ENCODE measurements around the gene PPP1CA. TPM values are rescaled to one million over a fixed set of nuclear protein-coding genes. Genes with fewer than 3 reads are reported as not detected.
"Not testable (repeated sequence)": the region's sequence is repeated elsewhere in the genome, so short reads cannot be mapped to it uniquely, and the experiment has no call there.

Gene PPP1CA
- total and polyA plus RNA-seq, 8 donors: 108 to 173 (median 140) TPM

DNA sequence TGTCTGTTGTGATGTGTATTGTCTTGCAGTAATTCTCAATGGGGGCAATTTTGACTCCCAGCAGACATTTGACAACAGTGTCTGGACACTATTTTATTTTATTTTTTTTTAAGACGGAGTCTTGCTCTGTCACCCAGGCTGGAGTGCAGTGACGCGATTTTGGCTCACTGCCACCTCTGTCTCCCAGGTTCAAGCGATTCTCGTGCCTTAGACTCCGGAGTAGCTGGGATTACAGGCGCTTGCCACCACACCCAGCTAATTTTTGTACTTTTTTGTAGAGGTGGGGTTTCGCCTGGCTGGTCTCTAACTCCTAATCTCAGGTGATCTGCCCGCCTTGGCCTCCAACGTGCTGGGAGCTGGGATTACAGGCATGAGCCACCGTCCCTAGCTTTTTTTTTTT, 28.1 kb upstream of the PPP1CA start:
- H3K4me1 ChIP-seq: peaks cover 12 to 21% of the 10 kb centered on the region in 2 donors
- H3K27me3 ChIP-seq: no peaks in the 10 kb centered on the region
- intact Hi-C loops (cut with DNase I): no loop called here
- DNase-seq (no peak), ATAC-seq (no peak)
- no peak for TF ChIP-seq CTCF (IDR thresholded peaks at IDR 0.05)
- H3K9me3 ChIP-seq: no peaks in the 10 kb centered on the region
- H3K36me3 ChIP-seq: peaks cover 0 to 53% of the 10 kb centered on the region in 2 donors
- H3K4me3 ChIP-seq: peak overlapping the region in 1 of 2 donors; percentile 71
- H3K27ac ChIP-seq: no peak overlapping the region

GRCh38 chr11:67429038-67429668, 27.5 kb upstream of the PPP1CA start:
- Histone ChIP-seq H3K9me3 (no peaks in the 10 kb centered on the region), H3K36me3 (peaks cover 0 to 48% of the 10 kb centered on the region in 2 donors), H3K27me3 (no peaks in the 10 kb centered on the region), H3K27ac (peak overlapping the region in 1 of 2 donors; percentile 80), H3K4me3 (peak overlapping the region; percentile 71 to 90), H3K4me1 (peaks cover 12 to 19% of the 10 kb centered on the region in 2 donors)
- no peak for ATAC-seq
- intact Hi-C loops (cut with DNase I): no loop called here
- TF ChIP-seq CTCF (IDR thresholded peaks at IDR 0.05): no peak
- DNase-seq: no peak

DNA sequence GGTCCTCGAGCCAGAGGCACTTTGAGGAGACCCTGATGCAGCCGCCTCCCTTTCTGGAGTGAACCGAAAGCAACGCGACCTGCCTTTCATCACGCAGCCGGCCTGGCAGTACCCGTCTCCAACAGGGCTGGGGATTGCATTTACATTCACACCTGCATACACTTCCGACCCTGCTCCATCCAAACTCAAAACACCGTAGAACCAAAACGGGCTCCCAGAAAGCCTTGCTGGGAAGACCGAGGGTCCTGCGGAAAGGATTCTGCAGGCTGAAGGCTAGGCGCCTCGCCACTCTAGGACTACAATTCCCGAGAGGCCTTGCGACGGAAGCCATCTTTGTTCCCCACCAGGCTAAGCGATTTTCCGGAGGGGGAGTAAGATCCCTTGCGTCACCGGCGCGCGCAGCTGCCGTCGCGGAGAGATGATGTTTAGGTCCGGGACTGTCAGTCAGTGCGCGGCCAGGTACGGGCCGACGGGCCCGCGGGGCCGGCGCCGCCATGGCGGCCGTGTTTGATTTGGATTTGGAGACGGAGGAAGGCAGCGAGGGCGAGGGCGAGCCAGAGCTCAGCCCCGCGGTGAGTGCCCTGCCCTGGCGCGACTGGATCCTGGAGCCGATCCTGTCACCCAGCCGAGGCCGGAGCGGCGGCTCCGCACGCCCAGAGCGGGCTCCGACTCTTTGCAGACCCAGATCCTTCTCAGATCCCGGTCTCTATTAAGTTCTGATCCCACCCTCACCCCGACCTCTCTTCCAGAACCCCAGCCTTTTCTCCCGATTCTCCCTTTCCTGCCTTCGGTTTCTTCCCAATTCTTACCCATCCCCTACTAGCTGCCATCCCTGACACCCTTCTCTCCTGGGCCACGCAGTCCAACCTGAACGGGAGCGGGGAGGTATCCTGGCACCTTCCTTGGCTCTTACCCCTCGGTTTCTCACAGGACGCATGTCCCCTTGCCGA, 26.7 kb upstream of the PPP1CA start, which contains the start of gene RPS6KB2:
Gene RPS6KB2, plus strand, starts transcription at position 443 of the 950 bp plus-strand sequence. Its CDS starts 52 bp downstream, at position 495.
- ATAC-seq (peak; percentile 96), DNase-seq (peak; percentile 98 to 99 (median 98))
- intact Hi-C loops (cut with DNase I): no loop called here
- H3K4me1 ChIP-seq: peaks cover 12 to 19% of the 10 kb centered on the region in 2 donors
- H3K4me3 ChIP-seq: peak within 1 kb of the TSS; percentile 71 to 90
- H3K36me3 ChIP-seq: peaks cover 0 to 39% of the 10 kb centered on the region in 2 donors
- TF ChIP-seq CTCF (IDR thresholded peaks at IDR 0.05): no peak
- peak within 1 kb of the TSS; percentile 80 to 82 for H3K27ac ChIP-seq
- no peaks in the 10 kb centered on the region for H3K9me3 ChIP-seq
- H3K27me3 ChIP-seq: no peaks in the 10 kb centered on the region

GRCh38 chr11:67427364-67427859, 25.8 kb upstream of the PPP1CA start:
- peak overlapping the region; percentile 71 to 90 for H3K4me3 ChIP-seq
- ATAC-seq: peak; percentile 3
- DNase-seq; intact Hi-C loops (cut with DNase I); H3K27me3 ChIP-seq; H3K9me3 ChIP-seq: not testable (repeated sequence)
- H3K27ac ChIP-seq: peak overlapping the region; percentile 80 to 82
- H3K36me3 ChIP-seq: peaks cover 0 to 30% of the 10 kb centered on the region in 2 donors
- peaks cover 12 to 19% of the 10 kb centered on the region in 2 donors for H3K4me1 ChIP-seq

DNA sequence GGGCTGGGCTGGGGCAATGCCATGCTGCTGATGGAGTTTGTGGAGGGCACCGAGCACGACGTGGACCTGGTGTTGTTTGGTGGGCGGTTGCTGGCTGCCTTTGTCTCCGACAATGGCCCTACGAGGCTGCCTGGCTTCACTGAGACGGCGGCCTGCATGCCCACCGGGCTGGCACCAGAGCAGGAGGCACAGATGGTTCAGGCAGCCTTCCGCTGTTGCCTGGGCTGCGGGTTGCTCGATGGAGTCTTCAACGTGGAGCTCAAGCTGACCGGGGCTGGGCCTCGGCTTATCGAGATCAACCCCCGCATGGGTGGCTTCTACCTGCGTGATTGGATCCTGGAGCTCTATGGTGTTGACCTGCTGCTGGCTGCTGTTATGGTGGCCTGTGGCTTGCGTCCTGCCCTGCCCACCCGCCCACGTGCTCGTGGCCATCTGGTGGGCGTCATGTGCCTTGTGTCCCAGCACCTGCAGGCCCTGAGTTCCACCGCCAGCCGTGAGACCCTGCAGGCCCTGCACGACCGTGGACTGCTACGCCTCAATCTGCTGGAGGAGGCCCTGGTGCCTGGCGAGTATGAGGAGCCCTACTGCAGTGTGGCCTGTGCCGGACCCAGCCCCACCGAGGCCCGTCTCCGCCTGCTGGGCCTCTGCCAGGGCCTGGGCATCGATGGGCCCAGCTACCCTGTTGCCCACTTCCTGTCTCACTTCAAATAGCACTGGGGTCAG, 22.4 kb upstream of the PPP1CA start:
- ATAC-seq (no peak), DNase-seq (no peak)
- Histone ChIP-seq H3K27ac (no peak overlapping the region), H3K4me3 (no peak overlapping the region), H3K9me3 (no peaks in the 10 kb centered on the region), H3K4me1 (peaks cover 11 to 32% of the 10 kb centered on the region in 2 donors), H3K27me3 (no peaks in the 10 kb centered on the region), H3K36me3 (no peaks in the 10 kb centered on the region)
- intact Hi-C loops (cut with DNase I): no loop called here
- no peak for TF ChIP-seq CTCF (IDR thresholded peaks at IDR 0.05)

Data from left lung (tissue), 10 donors.